Epithelial cell of esophagus (primary cell): ENCODE data around the gene LHX4.
A peak's percentile ranks its signal among the peaks of the same experiment; 100 is the strongest.

Source experiments
- DNase-seq: peaks from one replicate; pipeline ENCODE4 v3.0.0; 2010; ENCODE audit warnings: low read depth
- H3K4me3 ChIP-seq: 2 replicates; pipeline ENCODE4 v1.5.1; 2011; ENCODE audit warnings: mild to moderate bottlenecking, low read length, control low read depth
- CTCF ChIP-seq: IDR thresholded peaks from 2 replicates; pipeline ENCODE4 v1.5.1; 2011; ENCODE audit warnings: low read depth, mild to moderate bottlenecking, low read length, control low read depth, inconsistent platforms; ENCODE audit not compliant: insufficient read depth; ENCODE audit errors: missing control alignments

LHX4 gene

GRCh38 chr1:180267211-180267561 is 37.1 kb downstream of the LHX4 start:
- TF ChIP-seq CTCF, result no peak
- DNase-seq, result no peak

GRCh38 chr1:180267761-180268555 is 37.9 kb downstream of the LHX4 start:
- H3K4me3 ChIP-seq, result no peak overlapping the region
- no peak for DNase-seq
- TF ChIP-seq CTCF, result no peak

More at GRCh38 chr1:180267211-180267561, 37.1 kb downstream of the LHX4 start:
- no peak overlapping the region for H3K4me3 ChIP-seq

GRCh38 chr1:180268556-180269075 is 38.6 kb downstream of the LHX4 start:
- no peak for DNase-seq
- no peak for TF ChIP-seq CTCF

GRCh38 chr1:180269645-180270529 is 39.8 kb downstream of the LHX4 start:
- H3K4me3 ChIP-seq, result no peak overlapping the region
- DNase-seq, result peak; percentile 60
- TF ChIP-seq CTCF, result peak; percentile 71

More at GRCh38 chr1:180268556-180269075, 38.6 kb downstream of the LHX4 start:
- no peak overlapping the region for H3K4me3 ChIP-seq

GRCh38 chr1:180270530-180271271 is 40.6 kb downstream of the LHX4 start:
- TF ChIP-seq CTCF, result no peak
- DNase-seq, result peak; percentile 6
- H3K4me3 ChIP-seq, result no peak overlapping the region
